Measurements from ENCODE around the gene FAM107B.
A peak's percentile ranks its signal among the peaks of the same experiment; 100 is the strongest.

The FAM107B gene

GRCh38 chr10:14602807-14603533, 171.7 kb downstream of the FAM107B start:
- peaks cover 0 to 9% (median 5%) of the 10 kb centered on the region in 3 donors for H3K36me3 ChIP-seq
- TF ChIP-seq CTCF (IDR thresholded peaks at IDR 0.05): no peak
- intact Hi-C loops (cut with DNase I; ENCODE audit: low total_unique reads): no loop called here
- peaks cover 0 to 30% (median 11%) of the 10 kb centered on the region in 4 donors for H3K4me1 ChIP-seq
- H3K27me3 ChIP-seq: no peaks in the 10 kb centered on the region
- peak overlapping the region; percentile 61 to 69 for H3K27ac ChIP-seq
- H3K9me3 ChIP-seq: no peaks in the 10 kb centered on the region
- DNase-seq: no peak
- peak overlapping the region; percentile 63 to 81 for H3K4me3 ChIP-seq

- no peak for DNase-seq
- intact Hi-C loops (cut with DNase I; ENCODE audit: low total_unique reads): no loop called here
- peak overlapping the region; percentile 14 to 16 for H3K4me3 ChIP-seq
- no peak overlapping the region for H3K27ac ChIP-seq
- peaks cover 0 to 9% (median 5%) of the 10 kb centered on the region in 3 donors for H3K36me3 ChIP-seq
- H3K4me1 ChIP-seq: peaks cover 0 to 30% (median 11%) of the 10 kb centered on the region in 4 donors
- no peaks in the 10 kb centered on the region for H3K27me3 ChIP-seq
- TF ChIP-seq CTCF (IDR thresholded peaks at IDR 0.05): no peak
- H3K9me3 ChIP-seq: no peaks in the 10 kb centered on the region
Observed at GRCh38 chr10:14601872-14602725, 172.6 kb downstream of the FAM107B start.

GRCh38 chr10:14601326-14601725, 173.4 kb downstream of the FAM107B start:
- H3K36me3 ChIP-seq: peaks cover 0 to 9% (median 5%) of the 10 kb centered on the region in 3 donors
- peaks cover 0 to 30% (median 11%) of the 10 kb centered on the region in 4 donors for H3K4me1 ChIP-seq
- H3K27ac ChIP-seq: no peak overlapping the region
- intact Hi-C loops (cut with DNase I; ENCODE audit: low total_unique reads): no loop called here
- no peaks in the 10 kb centered on the region for H3K27me3 ChIP-seq
- H3K9me3 ChIP-seq: no peaks in the 10 kb centered on the region
- no peak overlapping the region for H3K4me3 ChIP-seq
- TF ChIP-seq CTCF (IDR thresholded peaks at IDR 0.05): no peak
- no peak for DNase-seq

- Histone ChIP-seq H3K4me1 (peaks cover 0 to 24% (median 7%) of the 10 kb centered on the region in 4 donors), H3K36me3 (peaks cover 0 to 9% (median 5%) of the 10 kb centered on the region in 3 donors), H3K27ac (no peak overlapping the region), H3K4me3 (no peak overlapping the region), H3K9me3 (no peaks in the 10 kb centered on the region), H3K27me3 (no peaks in the 10 kb centered on the region)
- intact Hi-C loops (cut with DNase I; ENCODE audit: low total_unique reads): no loop called here
- no peak for TF ChIP-seq CTCF (IDR thresholded peaks at IDR 0.05)
- DNase-seq: no peak
Observed at GRCh38 chr10:14600065-14600464, 174.6 kb downstream of the FAM107B start.

GRCh38 chr10:14598809-14599764, 175.6 kb downstream of the FAM107B start:
- intact Hi-C loops (cut with DNase I; ENCODE audit: low total_unique reads): no loop called here
- Histone ChIP-seq H3K27me3 (no peaks in the 10 kb centered on the region), H3K27ac (no peak overlapping the region), H3K9me3 (no peaks in the 10 kb centered on the region), H3K4me3 (no peak overlapping the region), H3K36me3 (peaks cover 0 to 9% (median 5%) of the 10 kb centered on the region in 3 donors), H3K4me1 (peaks cover 0 to 20% (median 5%) of the 10 kb centered on the region in 4 donors)
- no peak for TF ChIP-seq CTCF (IDR thresholded peaks at IDR 0.05)
- no peak for DNase-seq

All from tibial artery (tissue), 4 donors.